ENCODE measurements around the gene IBTK.
A peak's percentile ranks its signal among the peaks of the same experiment; 100 is the strongest.
"Not testable (repeated sequence)": the region's sequence is repeated elsewhere in the genome, so short reads cannot be mapped to it uniquely, and the experiment has no call there.

IBTK gene

GRCh38 chr6:82216549-82216948 is 31.0 kb downstream of the IBTK start:
- no peaks in the 10 kb centered on the region for H3K9me3 Mint-ChIP-seq (ENCODE audit: low read depth)
- H3K4me3 Mint-ChIP-seq, result no peak overlapping the region
- H3K27ac Mint-ChIP-seq, result peak overlapping the region; percentile 10
- no peaks in the 10 kb centered on the region for H3K27me3 Mint-ChIP-seq
- H3K4me1 Mint-ChIP-seq (ENCODE audit: low read depth), result no peaks in the 10 kb centered on the region
- peaks cover 24% of the 10 kb centered on the region for H3K36me3 Mint-ChIP-seq

- Mint-ChIP-seq H3K36me3 (peaks cover 27% of the 10 kb centered on the region), H3K4me1 (ENCODE audit: low read depth) (no peaks in the 10 kb centered on the region), H3K4me3 (no peak overlapping the region), H3K9me3 (ENCODE audit: low read depth) (no peaks in the 10 kb centered on the region), H3K27me3 (no peaks in the 10 kb centered on the region), H3K27ac (no peak overlapping the region)
These were observed 36.2 kb downstream of the IBTK start for GRCh38 chr6:82211326-82211725.

DNA sequence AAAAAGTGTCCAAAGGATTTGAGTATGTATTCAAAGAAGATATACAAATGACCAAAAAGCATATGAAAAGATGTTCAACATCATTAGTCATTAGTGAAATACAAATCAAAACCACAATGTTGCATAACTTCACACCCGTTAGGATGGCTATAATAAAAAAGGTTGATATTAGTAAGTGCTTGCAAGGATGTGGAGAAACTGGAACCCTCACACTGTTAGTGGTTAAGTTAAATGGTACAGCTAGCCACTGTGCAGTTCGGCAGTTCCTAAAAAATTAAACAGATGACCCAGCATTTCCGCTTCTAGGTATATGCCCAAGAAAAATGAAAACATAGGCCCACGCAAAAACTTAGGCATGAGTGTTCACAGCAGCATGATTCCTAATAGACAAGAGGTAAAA is 38.6 kb downstream of the IBTK start:
- no peak overlapping the region for H3K4me3 Mint-ChIP-seq
- H3K36me3 Mint-ChIP-seq, result peaks cover 26% of the 10 kb centered on the region
- no peaks in the 10 kb centered on the region for H3K27me3 Mint-ChIP-seq
- H3K9me3 Mint-ChIP-seq (ENCODE audit: low read depth), result no peaks in the 10 kb centered on the region
- H3K4me1 Mint-ChIP-seq (ENCODE audit: low read depth), result peaks cover 3% of the 10 kb centered on the region
- no peak overlapping the region for H3K27ac Mint-ChIP-seq

GRCh38 chr6:82205930-82206392 is 41.6 kb downstream of the IBTK start:
- no peak overlapping the region for H3K4me3 Mint-ChIP-seq

GRCh38 chr6:82204020-82204419 is 43.5 kb downstream of the IBTK start:
- Mint-ChIP-seq H3K9me3 (ENCODE audit: low read depth) (no peaks in the 10 kb centered on the region), H3K4me3 (no peak overlapping the region), H3K36me3 (peaks cover 22% of the 10 kb centered on the region), H3K27me3 (no peaks in the 10 kb centered on the region), H3K27ac (peak overlapping the region; percentile 10), H3K4me1 (ENCODE audit: low read depth) (peaks cover 3% of the 10 kb centered on the region)

More at GRCh38 chr6:82205930-82206392, 41.6 kb downstream of the IBTK start:
- Mint-ChIP-seq H3K27ac (no peak overlapping the region), H3K4me1 (ENCODE audit: low read depth) (peaks cover 3% of the 10 kb centered on the region), H3K27me3 (no peaks in the 10 kb centered on the region), H3K36me3 (peaks cover 27% of the 10 kb centered on the region), H3K9me3 (ENCODE audit: low read depth) (no peaks in the 10 kb centered on the region)

GRCh38 chr6:82197784-82198183 is 49.8 kb downstream of the IBTK start:
- Mint-ChIP-seq H3K36me3 (peaks cover 7% of the 10 kb centered on the region), H3K27ac (no peak overlapping the region), H3K4me3 (no peak overlapping the region), H3K9me3 (ENCODE audit: low read depth) (no peaks in the 10 kb centered on the region), H3K27me3 (no peaks in the 10 kb centered on the region), H3K4me1 (ENCODE audit: low read depth) (no peaks in the 10 kb centered on the region)

GRCh38 chr6:82197245-82197644 is 50.3 kb downstream of the IBTK start:
- not testable (repeated sequence) for H3K4me1 Mint-ChIP-seq (ENCODE audit: low read depth); H3K36me3 Mint-ChIP-seq; H3K27me3 Mint-ChIP-seq; H3K9me3 Mint-ChIP-seq (ENCODE audit: low read depth); H3K4me3 Mint-ChIP-seq; H3K27ac Mint-ChIP-seq

- no peaks in the 10 kb centered on the region for H3K4me1 Mint-ChIP-seq (ENCODE audit: low read depth)
- no peak overlapping the region for H3K27ac Mint-ChIP-seq
- no peaks in the 10 kb centered on the region for H3K27me3 Mint-ChIP-seq
- peaks cover 2% of the 10 kb centered on the region for H3K36me3 Mint-ChIP-seq
- no peaks in the 10 kb centered on the region for H3K9me3 Mint-ChIP-seq (ENCODE audit: low read depth)
- H3K4me3 Mint-ChIP-seq, result no peak overlapping the region
These were observed 51.4 kb downstream of the IBTK start for GRCh38 chr6:82196161-82196560.

GRCh38 chr6:82195619-82196018 is 51.9 kb downstream of the IBTK start:
- no peak overlapping the region for H3K4me3 Mint-ChIP-seq
- peaks cover 2% of the 10 kb centered on the region for H3K36me3 Mint-ChIP-seq
- no peaks in the 10 kb centered on the region for H3K9me3 Mint-ChIP-seq (ENCODE audit: low read depth)
- no peaks in the 10 kb centered on the region for H3K4me1 Mint-ChIP-seq (ENCODE audit: low read depth)
- no peaks in the 10 kb centered on the region for H3K27me3 Mint-ChIP-seq
- no peak overlapping the region for H3K27ac Mint-ChIP-seq

- Mint-ChIP-seq H3K27ac (no peak overlapping the region), H3K9me3 (ENCODE audit: low read depth) (no peaks in the 10 kb centered on the region), H3K4me3 (no peak overlapping the region), H3K27me3 (no peaks in the 10 kb centered on the region), H3K36me3 (peaks cover 9% of the 10 kb centered on the region), H3K4me1 (ENCODE audit: low read depth) (no peaks in the 10 kb centered on the region)
These were observed 61.5 kb downstream of the IBTK start for GRCh38 chr6:82185948-82186535.

- Mint-ChIP-seq H3K4me1 (ENCODE audit: low read depth) (no peaks in the 10 kb centered on the region), H3K4me3 (no peak overlapping the region), H3K27me3 (no peaks in the 10 kb centered on the region), H3K9me3 (ENCODE audit: low read depth) (no peaks in the 10 kb centered on the region), H3K27ac (no peak overlapping the region), H3K36me3 (peaks cover 4% of the 10 kb centered on the region)
These were observed 63.8 kb downstream of the IBTK start for GRCh38 chr6:82183642-82184282.

DNA sequence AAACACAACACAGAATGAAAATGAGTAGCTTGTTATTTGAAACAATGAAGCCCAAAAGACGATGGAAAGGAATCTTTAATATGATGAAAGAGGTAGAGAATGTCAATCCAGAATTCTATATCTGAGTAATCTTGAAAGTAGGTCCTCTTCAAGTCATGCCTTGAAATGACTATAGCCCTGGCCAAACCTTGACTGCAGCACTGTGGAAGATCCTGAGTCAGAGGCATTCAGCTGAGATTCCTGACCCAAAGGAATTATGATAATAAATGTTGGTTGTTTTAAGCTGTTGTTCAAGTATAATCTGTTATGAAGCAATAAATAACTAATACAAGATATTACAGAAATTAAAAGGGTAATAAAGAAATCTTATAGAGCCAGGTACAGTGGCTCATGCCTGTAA is 64.8 kb downstream of the IBTK start:
- peaks cover 4% of the 10 kb centered on the region for H3K36me3 Mint-ChIP-seq
- no peak overlapping the region for H3K4me3 Mint-ChIP-seq
- H3K9me3 Mint-ChIP-seq (ENCODE audit: low read depth), result no peaks in the 10 kb centered on the region
- no peak overlapping the region for H3K27ac Mint-ChIP-seq
- H3K27me3 Mint-ChIP-seq, result no peaks in the 10 kb centered on the region
- no peaks in the 10 kb centered on the region for H3K4me1 Mint-ChIP-seq (ENCODE audit: low read depth)

- peak overlapping the region; percentile 30 for H3K27ac Mint-ChIP-seq
These were observed 68.1 kb downstream of the IBTK start for GRCh38 chr6:82179415-82179814.

DNA sequence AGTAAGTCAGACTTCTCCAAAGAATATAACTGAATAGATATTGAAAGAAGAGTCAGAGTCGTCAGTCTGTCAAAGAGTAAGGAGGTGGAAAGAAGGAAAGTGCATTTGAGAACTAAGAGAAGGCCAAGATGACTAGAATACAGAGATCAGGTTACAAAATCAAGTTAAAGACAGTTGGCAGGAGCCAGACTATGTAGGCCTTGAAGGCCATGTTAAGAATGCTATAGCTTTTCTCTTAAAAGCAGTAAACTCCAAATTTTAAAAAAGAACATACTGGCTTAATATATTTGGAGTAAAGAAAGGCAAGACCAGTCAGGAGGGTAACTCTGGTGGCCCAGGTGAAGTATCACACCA is 68.8 kb downstream of the IBTK start:
- no peak overlapping the region for H3K4me3 Mint-ChIP-seq
- H3K9me3 Mint-ChIP-seq (ENCODE audit: low read depth), result no peaks in the 10 kb centered on the region
- H3K27ac Mint-ChIP-seq, result no peak overlapping the region
- H3K36me3 Mint-ChIP-seq, result peaks cover 4% of the 10 kb centered on the region
- no peaks in the 10 kb centered on the region for H3K4me1 Mint-ChIP-seq (ENCODE audit: low read depth)
- no peaks in the 10 kb centered on the region for H3K27me3 Mint-ChIP-seq

More at GRCh38 chr6:82179415-82179814, 68.1 kb downstream of the IBTK start:
- Mint-ChIP-seq H3K9me3 (ENCODE audit: low read depth) (no peaks in the 10 kb centered on the region), H3K4me1 (ENCODE audit: low read depth) (no peaks in the 10 kb centered on the region), H3K27me3 (no peaks in the 10 kb centered on the region), H3K4me3 (no peak overlapping the region), H3K36me3 (peaks cover 4% of the 10 kb centered on the region)

DNA sequence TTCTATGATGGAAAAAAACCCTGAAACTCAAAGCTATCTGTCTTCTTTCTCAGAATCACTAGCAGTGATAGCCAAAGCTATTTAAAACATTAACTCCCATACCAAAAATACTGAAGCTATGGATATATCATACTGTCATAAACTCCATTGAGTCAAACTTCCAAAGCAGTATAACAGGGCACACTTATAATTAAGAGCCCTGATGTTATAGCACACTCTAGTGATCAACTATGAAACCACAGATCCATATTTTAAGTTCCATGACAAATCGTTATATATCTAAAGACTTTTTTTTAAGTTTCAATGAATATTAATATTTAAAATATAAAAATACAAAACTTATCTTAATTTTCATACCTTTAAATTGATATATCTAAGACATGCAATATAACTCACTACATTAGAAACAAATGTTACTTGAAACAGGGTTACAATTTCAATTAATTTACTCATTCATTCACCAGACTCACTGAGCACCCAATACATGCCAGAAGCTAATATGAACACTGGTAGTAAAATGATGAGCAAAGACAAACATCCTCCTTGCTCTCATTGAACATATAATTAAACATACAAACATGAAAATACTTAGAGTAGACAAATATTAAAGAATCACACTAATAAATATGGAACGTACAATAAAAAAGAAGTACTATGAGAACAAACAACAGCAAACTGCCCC is 69.3 kb downstream of the IBTK start:
- H3K9me3 Mint-ChIP-seq (ENCODE audit: low read depth), result no peaks in the 10 kb centered on the region
- H3K27me3 Mint-ChIP-seq, result no peaks in the 10 kb centered on the region
- H3K4me1 Mint-ChIP-seq (ENCODE audit: low read depth), result no peaks in the 10 kb centered on the region
- H3K36me3 Mint-ChIP-seq, result peaks cover 4% of the 10 kb centered on the region
- no peak overlapping the region for H3K27ac Mint-ChIP-seq
- no peak overlapping the region for H3K4me3 Mint-ChIP-seq

All from activated naive CD8-positive, alpha-beta T cell (primary cell).